GM12878 (cell line): ENCODE measurements around the gene SYNGR1. TPM values are rescaled to one million over a fixed set of nuclear protein-coding genes. Genes with fewer than 3 reads are reported as not detected.

ENCODE experiments used
- ATAC-seq: fragments of 200-7000 bp; cut with Tn5 transposase; 3 replicates; pipeline ENCODE4 v1.9.1; 2020; ENCODE audit warnings: mild to moderate bottlenecking, moderate library complexity
- BruUV-seq: library from RNA; stranded (reverse); fragments of 400-500 nt; replicated peaks from 2 replicates; lab custom pipeline; 2021; lab: Mats Ljungman, UMichigan
- CTCF ChIA-PET: fragments of 300-600 bp; sonication (Branson Sonifier 250); formaldehyde crosslinking; extraction: SDS; loops from one replicate; lab custom pipeline; 2021; ENCODE audit warnings: inconsistent platforms; lab: Yijun Ruan, JAX
- POLR2A ChIA-PET: fragments of 350-600 bp; formaldehyde crosslinking; extraction: SDS; loops from one replicate; lab custom pipeline; 2021; ENCODE audit warnings: inconsistent platforms; lab: Charles Lee
- RAD21 ChIA-PET: fragments of 300-600 bp; sonication (Branson Sonifier 250); formaldehyde crosslinking; loops from one replicate; lab custom pipeline; 2023; ENCODE audit warnings: antibody characterized with exemption; ENCODE audit not compliant: unreplicated experiment; lab: Charles Lee
- SMC1A ChIA-PET: fragments of 300-600 bp; sonication (Branson Sonifier 250); formaldehyde crosslinking; loops from one replicate; lab custom pipeline; 2023; ENCODE audit not compliant: unreplicated experiment, uncharacterized antibody; lab: Charles Lee
- DNase-seq: peaks from one replicate; pipeline ENCODE4 v3.0.0-alpha.2; 2011; ENCODE audit warnings: low read depth, low spot score
- FAIRE-seq: peaks from 3 replicates; lab custom pipeline; 2011; peaks lifted over from hg19 to GRCh38; lab: Jason Lieb, UNC
- H2AFZ ChIP-seq: 2 replicates; pipeline ENCODE4 v1.6.0; 2011; ENCODE audit warnings: low read depth, low read length, control low read depth; ENCODE audit not compliant: control insufficient read depth
- H3K27ac ChIP-seq: 2 replicates; pipeline ENCODE4 v1.5.1; 2011; ENCODE audit warnings: control low read depth; ENCODE audit not compliant: control insufficient read depth, insufficient read depth
- H3K27me3 ChIP-seq, 2 experiments: replicated peaks in 1 of 2; 2 replicates each; pipeline versions ENCODE4 v1.6.0 to v1.6.1; 2011; ENCODE audit warnings: low read length in 1 of 2; ENCODE audit not compliant: control insufficient read depth in 2 of 2, insufficient read depth in 2 of 2
- H3K36me3 ChIP-seq, 2 experiments: 2 replicates each; pipeline ENCODE4 v1.5.1; 2011; ENCODE audit warnings: low read length in 1 of 2; ENCODE audit not compliant: control insufficient read depth in 2 of 2, insufficient read depth in 2 of 2
- H3K4me1 ChIP-seq: 2 replicates; pipeline ENCODE4 v1.6.1; 2011; ENCODE audit warnings: mild to moderate bottlenecking, low read length, moderate library complexity, mixed read lengths; ENCODE audit not compliant: control insufficient read depth, insufficient read depth
- H3K4me2 ChIP-seq: 2 replicates; pipeline ENCODE4 v1.6.0; 2011; ENCODE audit warnings: control low read depth; ENCODE audit not compliant: control insufficient read depth, insufficient read depth
- H3K4me3 ChIP-seq: fragments of 200-600 bp; sonication (generic); 2 replicates; pipeline ENCODE4 v1.5.1; 2016
- H3K79me2 ChIP-seq: 2 replicates; pipeline ENCODE4 v1.6.0; 2011; ENCODE audit warnings: low read length; ENCODE audit not compliant: control insufficient read depth, insufficient read depth
- H3K9ac ChIP-seq: 2 replicates; pipeline ENCODE4 v1.8.0; 2011; ENCODE audit warnings: low read length, control low read depth, mixed read lengths; ENCODE audit not compliant: control insufficient read depth, insufficient read depth
- H3K9me3 ChIP-seq: replicated peaks from 3 replicates; pipeline ENCODE4 v1.5.1; 2011; ENCODE audit warnings: mild to moderate bottlenecking, low read length; ENCODE audit not compliant: control insufficient read depth, insufficient read depth
- H4K20me1 ChIP-seq: 2 replicates; pipeline ENCODE4 v1.6.0; 2011; ENCODE audit not compliant: control insufficient read depth, insufficient read depth
- CHD1 ChIP-seq: IDR thresholded peaks from 2 replicates; pipeline ENCODE4 v1.6.1; 2012; ENCODE audit warnings: low read depth, low read length, improper control_type of control experiment
- CTCF ChIP-seq, 3 experiments: IDR thresholded peaks in 2 of 3; conservative IDR thresholded peaks in 1 of 3; 2 replicates each; pipeline ENCODE4 v1.5.1; 2011; ENCODE audit warnings: low read depth in 3 of 3, low read length in 3 of 3, mild to moderate bottlenecking in 3 of 3, control low read depth in 2 of 3, moderate library complexity in 2 of 3, inconsistent platforms in 1 of 3, mixed read lengths in 1 of 3; ENCODE audit not compliant: control insufficient read depth in 2 of 3, insufficient read depth in 1 of 3; ENCODE audit errors: extremely low read depth in 1 of 3
- EGR1 ChIP-seq, 2 experiments: IDR thresholded peaks; 1 replicate in 1 of 2; 2 replicates in 1 of 2; pipeline ENCODE4 v1.6.1; 2011 to 2012; ENCODE audit warnings: low read depth in 2 of 2, low read length in 2 of 2, borderline replicate concordance in 1 of 2, mild to moderate bottlenecking in 1 of 2, moderate library complexity in 1 of 2
- ESRRA ChIP-seq: IDR thresholded peaks from 2 replicates; pipeline ENCODE4 v1.6.1; 2012; ENCODE audit warnings: mild to moderate bottlenecking, low read length, improper control_type of control experiment
- GATAD2B ChIP-seq: fragments of 450-650 bp; conservative IDR thresholded peaks from 2 replicates; pipeline ENCODE4 v1.6.1; 2017; ENCODE audit warnings: low read depth, mild to moderate bottlenecking, moderate library complexity
- HDAC2 ChIP-seq: fragments of 200-600 bp; sonication (generic); IDR thresholded peaks from 2 replicates; pipeline ENCODE4 v1.6.1; 2017
- KAT2A ChIP-seq: conservative IDR thresholded peaks from 2 replicates; pipeline ENCODE4 v1.6.1; 2011; ENCODE audit warnings: low read depth, low read length; ENCODE audit not compliant: control insufficient read depth
- MTA3 ChIP-seq: IDR thresholded peaks from 2 replicates; pipeline ENCODE4 v1.6.1; 2012; ENCODE audit warnings: low read length, inconsistent platforms, borderline replicate concordance
- MXI1 ChIP-seq: fragments of 150-350 bp; IDR thresholded peaks from 2 replicates; pipeline ENCODE4 v1.6.1; 2011; ENCODE audit warnings: low read depth, mild to moderate bottlenecking, inconsistent platforms, low read length, improper control_type of control experiment
- RB1 ChIP-seq: fragments of 450-650 bp; formaldehyde crosslinking; IDR thresholded peaks from 2 replicates; pipeline ENCODE4 v1.6.1; 2017; ENCODE audit warnings: mild to moderate bottlenecking, borderline replicate concordance
- SMAD1 ChIP-seq: fragments of 450-650 bp; IDR thresholded peaks from 2 replicates; pipeline ENCODE4 v1.6.1; 2018; ENCODE audit warnings: mild to moderate bottlenecking, low read depth; ENCODE audit not compliant: partially characterized antibody
- SP1 ChIP-seq: IDR thresholded peaks from one replicate; pipeline ENCODE4 v1.6.1; 2011; ENCODE audit warnings: low read depth, low read length
- SRF ChIP-seq, 2 experiments: IDR thresholded peaks; 2 replicates each; pipeline ENCODE4 v1.6.1; 2011; ENCODE audit warnings: low read depth in 2 of 2, low read length in 2 of 2, mild to moderate bottlenecking in 1 of 2, moderate library complexity in 1 of 2
- SUZ12 ChIP-seq: fragments of 200-600 bp; sonication (generic); IDR thresholded peaks from one replicate; pipeline ENCODE4 v1.6.1; 2018; ENCODE audit warnings: antibody characterized with exemption, mild to moderate bottlenecking; ENCODE audit not compliant: unreplicated experiment
- USF2 ChIP-seq: IDR thresholded peaks from 2 replicates; pipeline ENCODE4 v1.6.1; 2011; ENCODE audit warnings: low read depth, low read length, improper control_type of control experiment, borderline replicate concordance
- ZBTB33 ChIP-seq: fragments of 450-650 bp; IDR thresholded peaks from 2 replicates; pipeline ENCODE4 v1.6.1; 2017; ENCODE audit warnings: mild to moderate bottlenecking
- WGBS: methylation state at CpG from one replicate; pipeline ENCODE4 v1.1.6; 2016; ENCODE audit warnings: low lambda C conversion rate; ENCODE audit not compliant: insufficient replicate concordance, insufficient coverage; ENCODE audit errors: missing lambda C conversion rate; 5-methylcytosine and 5-hydroxymethylcytosine counted together
- in situ Hi-C: fragments of 300-500 bp; cut with MboI; formaldehyde crosslinking; loops from 9 replicates; pipeline ENCODE4 v1.14.3; 2018; ENCODE audit warnings: mixed read lengths
- intact Hi-C: fragments of 100-400 bp; cut with micrococcal nuclease; formaldehyde crosslinking; loops from one replicate; pipeline ENCODE4 v1.14.2; 2022; ENCODE audit not compliant: unreplicated experiment
- polyA plus RNA-seq, 11 experiments: library from polyadenylated mRNA; depleted of rRNA in 4 of 11; unstranded in 6 of 11; stranded (reverse) in 5 of 11; fragments of >200 nt; fragmentation: Nextera tagmentation in 4 of 11; fragmentation: Illumina TruSeq in 1 of 11; extraction: Ambion mirVana in 4 of 11; extraction: Trizol in 1 of 11; gene quantifications; 1 replicate in 1 of 11; 2 replicates in 10 of 11; pipeline versions ENCODE4 v1.2.1 to v1.2.3, GENCODE V29; 2011 to 2016; ENCODE audit warnings: inconsistent platforms in 2 of 11, missing spikeins in 2 of 11, low read depth in 1 of 11
- total RNA-seq, 4 experiments: library from RNA; depleted of rRNA in 3 of 4; stranded (reverse); fragments of >200 nt in 3 of 4; fragmentation: Illumina TruSeq in 1 of 4; extraction: Trizol in 1 of 4; gene quantifications; 2 replicates each; pipeline versions ENCODE4 v1.2.1 to v1.2.3, GENCODE V29; 2013 to 2021

The SYNGR1 gene
- total and polyA plus RNA-seq, 10 of the 15 experiments (the other 5 are each of a cell fraction or from before 2014, with no cell fraction given): 0.87 to 9.2 (median 3.5) TPM

GRCh38 chr22:39379756-39380730, 30.3 kb downstream of the SYNGR1 start (continued):
- no peak for TF ChIP-seq MTA3
- no peak for TF ChIP-seq EGR1 (IDR thresholded peaks at IDR 0.05; ENCODE audit: borderline replicate concordance in 1 of 2, low read depth in 2 of 2, low read length in 2 of 2)
- no peak for TF ChIP-seq MXI1
- TF ChIP-seq CTCF (IDR thresholded peaks at IDR 0.05 in 2 of 3, conservative IDR thresholded peaks at IDR 0.05 in 1 of 3; ENCODE audit: control insufficient read depth in 2 of 3, extremely low read depth in 1 of 3, insufficient read depth in 1 of 3, low read depth in 3 of 3, low read length in 3 of 3): no peak
- no peak for TF ChIP-seq SP1
- TF ChIP-seq RB1: no peak
- TF ChIP-seq, all 136 proteins: peak for 0

GRCh38 chr22:39381009-39381755, 31.4 kb downstream of the SYNGR1 start:
- CTCF ChIA-PET: interaction anchor here (2.0 kb wide), 1 partner anchor 49 kb away, joined by 4 read pairs; no protein-coding TSS in a partner anchor
- TF ChIP-seq USF2: no peak
- TF ChIP-seq SRF (IDR thresholded peaks at IDR 0.05; ENCODE audit: low read depth in 2 of 2, low read length in 2 of 2): no peak
- TF ChIP-seq KAT2A: no peak
- no peak for TF ChIP-seq CHD1
- no peak for TF ChIP-seq SUZ12
- no peak for TF ChIP-seq HDAC2
- TF ChIP-seq ZBTB33: no peak
- TF ChIP-seq SMAD1: no peak
- no peak for TF ChIP-seq GATAD2B
- TF ChIP-seq ESRRA: no peak

More at GRCh38 chr22:39381009-39381755, 31.4 kb downstream of the SYNGR1 start:
- Histone ChIP-seq H3K9ac (no peak overlapping the region), H3K4me1 (peaks cover 11% of the 10 kb centered on the region), H4K20me1 (no peaks in the 10 kb centered on the region), H3K4me3 (no peak overlapping the region), H3K79me2 (no peaks in the 10 kb centered on the region), H3K4me2 (no peak overlapping the region), H3K9me3 (no peaks in the 10 kb centered on the region), H3K27me3 (no peaks in the 10 kb centered on the region), H3K36me3 (no peaks in the 10 kb centered on the region), H2AFZ (no peak overlapping the region), H3K27ac (no peak overlapping the region)
- SMC1A ChIA-PET: no interaction called here
- no peak for DNase-seq
- WGBS: 83% methylated on average over 14 of the region's 14 CpGs
- BruUV-seq: no TSS peak
- FAIRE-seq: no peak
- POLR2A ChIA-PET: interaction anchor here (0.7 kb wide), 1 partner anchor 609 kb away, joined by 3 read pairs; no protein-coding TSS in a partner anchor
- RAD21 ChIA-PET: interaction anchor here (0.7 to 1.5 kb wide), 2 partner anchors 58 to 115 kb away, joined by 3 to 4 read pairs; no protein-coding TSS in a partner anchor
- intact Hi-C loops (no loop called here), in situ Hi-C loops (no loop called here)
- no peak for ATAC-seq
